UCSD-AML1 (cell line): ENCODE results near the gene ADSS1.
A peak's percentile ranks its signal among the peaks of the same experiment; 100 is the strongest.

Source experiments
- DNase-seq: peaks from one replicate; lab custom pipeline; 2025; ENCODE audit not compliant: unreplicated experiment; lab: John Stamatoyannopoulos, UW

Gene ADSS1

DNA sequence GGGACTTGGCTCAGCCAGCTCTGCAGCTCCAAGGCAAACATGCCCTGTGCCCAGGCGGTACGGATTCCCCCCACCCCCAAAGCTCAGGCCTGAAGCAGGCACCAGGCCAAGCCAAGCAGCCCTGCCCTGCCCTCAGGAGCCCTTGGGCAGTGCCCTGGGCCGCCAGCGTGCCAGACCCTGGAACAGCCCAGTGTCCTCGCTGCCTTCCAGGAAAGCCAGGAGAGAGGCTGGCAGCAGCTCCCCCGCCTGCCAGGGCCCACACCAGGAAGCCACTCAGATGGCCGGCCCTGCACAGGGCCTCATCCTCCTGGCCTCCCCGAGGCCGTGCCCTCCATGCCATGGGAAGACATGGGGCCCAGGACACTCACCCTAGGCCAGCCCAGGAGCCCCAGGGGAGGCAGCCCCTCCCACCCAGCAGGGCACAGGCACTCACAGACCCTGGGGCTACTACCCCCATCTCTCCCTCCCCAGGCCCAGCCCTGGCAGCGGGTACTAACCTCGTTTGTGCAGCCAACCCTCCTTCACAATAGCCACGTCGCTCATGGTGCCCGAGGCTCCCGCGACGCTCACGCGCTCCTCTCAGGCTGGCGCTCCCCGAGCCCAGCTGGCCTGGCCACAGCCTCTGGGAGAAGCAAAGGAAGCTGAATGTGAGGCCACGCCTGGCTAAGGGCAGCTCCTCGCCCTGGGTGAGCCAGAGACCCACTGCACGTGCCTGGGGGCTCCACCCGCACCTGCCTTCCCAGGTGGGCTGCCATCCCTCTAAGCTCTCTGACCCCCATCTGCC is 68.3 kb downstream of the ADSS1 start:
- no peak for DNase-seq

GRCh38 chr14:104792945-104793702 is 69.1 kb downstream of the ADSS1 start:
- no peak for DNase-seq

- DNase-seq: no peak
Measured at GRCh38 chr14:104793703-104793959, 69.6 kb downstream of the ADSS1 start.

DNA sequence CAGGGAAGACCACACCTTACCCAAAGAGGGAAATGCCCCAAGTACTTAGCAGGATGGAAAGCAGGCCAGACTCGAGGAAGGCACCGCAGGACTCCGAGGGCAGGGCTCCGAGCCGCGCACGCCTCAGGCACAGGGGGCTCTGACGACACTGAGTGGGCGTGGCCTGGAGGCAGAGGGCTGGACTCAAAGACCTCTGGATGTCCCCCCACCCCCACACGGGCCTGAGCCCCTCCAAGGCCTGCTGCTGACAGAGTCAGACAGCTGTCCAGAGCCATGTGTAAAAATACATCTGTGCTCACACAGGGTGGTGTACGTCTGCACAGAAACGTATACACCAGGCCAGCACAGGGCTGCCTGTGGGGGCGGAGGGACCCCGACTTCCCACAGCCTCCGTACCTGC is 70.1 kb downstream of the ADSS1 start:
- peak; percentile 46 for DNase-seq

GRCh38 chr14:104794631-104794992 is 70.6 kb downstream of the ADSS1 start:
- peak; percentile 33 for DNase-seq

DNA sequence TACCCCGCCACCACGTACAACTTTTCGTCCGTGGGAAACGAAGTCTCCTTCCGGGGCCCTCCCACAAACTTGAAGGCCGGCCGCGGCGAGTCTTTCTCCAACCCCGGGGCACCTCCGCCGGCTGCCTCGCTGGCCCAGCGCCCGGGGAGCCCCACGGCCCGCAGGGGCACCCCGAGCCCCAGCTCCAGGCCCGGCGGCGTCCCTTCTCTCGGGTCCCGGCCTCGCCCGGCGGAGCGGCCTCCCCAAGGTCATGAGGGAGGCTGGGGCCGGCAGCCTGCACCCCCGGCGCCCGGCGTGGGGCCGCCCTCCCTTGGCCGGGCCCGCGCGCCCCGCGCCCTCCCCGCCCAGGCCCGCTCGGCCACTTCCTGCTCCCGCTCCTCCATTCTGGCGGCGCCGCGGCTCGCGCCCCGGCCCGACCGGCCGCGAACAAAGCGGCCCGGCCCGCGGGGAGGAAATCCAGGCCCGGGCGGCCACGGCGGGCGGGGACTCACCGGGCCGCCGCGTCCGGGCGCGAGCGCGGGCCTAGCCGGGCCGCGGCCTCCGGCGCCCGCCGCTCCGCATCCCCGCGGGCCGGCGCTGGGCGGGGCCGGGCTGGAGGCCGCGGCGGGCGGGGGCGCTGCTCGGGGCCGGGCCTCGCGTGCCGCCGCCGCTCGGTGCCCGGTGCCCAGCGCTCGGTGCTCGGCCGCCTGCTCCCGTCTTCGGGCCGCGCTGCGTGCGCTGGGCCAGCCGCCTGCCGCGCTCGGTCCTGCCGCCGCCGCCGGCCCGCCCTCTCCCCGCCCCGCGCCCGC is 71.2 kb downstream of the ADSS1 start, which contains the start of gene AKT1:
Gene AKT1, minus strand, starts transcription at position 756 of the 788 bp plus-strand sequence. CDS start 3,105 bp downstream, outside the sequence.
- DNase-seq: no peak

DNA sequence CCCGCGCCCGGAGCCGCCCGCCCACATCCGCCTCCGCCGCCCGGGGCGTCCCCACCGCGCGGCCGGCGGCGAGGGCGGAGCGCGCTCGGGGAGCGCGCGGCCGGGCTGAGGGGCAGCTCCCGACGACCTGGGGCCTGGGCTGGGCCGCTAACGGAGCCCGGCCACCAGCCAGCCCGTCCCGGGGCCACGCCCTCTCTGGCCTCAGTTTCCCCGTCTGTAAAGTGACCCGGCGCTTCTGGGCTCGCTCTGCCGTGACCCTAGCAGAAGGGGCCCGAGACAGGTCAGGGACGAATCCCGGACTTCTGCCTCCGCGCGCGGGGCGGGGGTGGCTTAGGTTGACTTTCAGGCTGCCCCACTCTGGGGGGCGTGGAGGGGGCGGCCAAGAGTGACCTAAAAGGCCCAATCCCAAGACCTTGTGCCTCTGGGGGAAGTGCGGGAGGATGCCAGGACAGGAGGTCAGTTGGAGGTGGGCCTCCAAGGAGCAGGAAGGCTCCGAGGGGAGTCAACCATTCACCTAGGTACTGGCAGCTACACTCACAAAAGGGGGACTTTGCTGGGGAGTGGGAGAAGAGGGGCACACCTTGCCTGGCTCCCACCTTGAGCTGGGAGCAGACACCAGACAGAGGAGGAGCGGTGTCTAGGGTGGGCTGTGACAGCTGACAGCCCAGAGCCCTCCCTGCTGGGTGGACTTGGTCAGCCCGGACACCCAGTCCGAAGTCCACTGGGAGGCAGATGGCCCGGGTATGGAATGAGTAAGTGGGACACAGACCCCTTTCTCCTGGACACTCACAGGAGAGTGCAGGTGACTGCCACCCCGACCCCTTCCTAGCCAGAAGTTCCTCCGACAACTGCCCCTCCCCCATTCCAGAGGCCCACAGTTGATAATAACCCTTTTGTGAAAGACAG is 72.0 kb downstream of the ADSS1 start:
- peak; percentile 54 for DNase-seq

DNA sequence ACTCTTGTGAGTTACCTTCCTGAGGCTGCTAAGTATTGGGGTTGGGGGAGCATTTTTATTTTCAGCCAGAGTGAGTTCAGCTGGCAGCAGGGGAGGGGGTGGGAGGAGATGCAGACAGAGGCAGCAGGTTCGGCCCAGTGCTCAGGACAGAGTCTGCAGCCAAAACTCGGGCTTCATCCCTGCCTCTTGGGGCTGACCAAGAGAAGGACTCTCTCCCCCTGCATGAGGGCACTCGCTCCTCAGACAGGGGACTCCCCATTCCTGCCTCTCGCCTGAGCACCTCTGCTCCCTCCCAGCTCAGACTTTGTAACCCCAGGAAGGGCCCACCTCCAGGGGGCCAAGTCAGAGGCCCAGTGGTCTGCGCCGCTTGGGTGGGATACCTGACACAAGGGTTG is 72.7 kb downstream of the ADSS1 start:
- DNase-seq: no peak
